Measurements from ENCODE around the gene KCNN2.
A peak's percentile ranks its signal among the peaks of the same experiment; 100 is the strongest.

KCNN2 gene

GRCh38 chr5:114362197-114362976 lies 517 bp downstream of the KCNN2 start:
- Histone ChIP-seq H3K23ac (ENCODE audit: low read length) (no peak overlapping the region), H3K4me2 (ENCODE audit: low read length) (peak overlapping the region; percentile 100), H3K4me3 (ENCODE audit: low read depth, low read length) (peak overlapping the region; percentile 85), H2AK5ac (ENCODE audit: low read length) (no peak overlapping the region), H4K12ac (ENCODE audit: low read depth, low read length) (no peak overlapping the region), H3K79me1 (ENCODE audit: low read length) (peaks cover 2% of the 10 kb centered on the region), H3K79me2 (ENCODE audit: control insufficient read depth, insufficient read depth, low read length, poor library complexity) (no peaks in the 10 kb centered on the region), H4K8ac (ENCODE audit: low read depth, low read length) (no peak overlapping the region), H2BK120ac (ENCODE audit: insufficient read depth, low read length, poor library complexity) (no peak overlapping the region), H3K4me1 (ENCODE audit: control insufficient read depth in 1 of 2, insufficient read depth in 2 of 2, low read length in 2 of 2) (peaks cover 8 to 11% of the 10 kb centered on the region in 2 experiments), H3K9me3 (ENCODE audit: insufficient read depth, low read depth, low read length) (no peaks in the 10 kb centered on the region), H2BK12ac (ENCODE audit: low read length) (no peak overlapping the region), H3K27me3 (ENCODE audit: insufficient read depth, low read length) (peaks cover 15% of the 10 kb centered on the region), H2BK5ac (ENCODE audit: low read depth, low read length, poor library complexity) (no peak overlapping the region), H3K4ac (ENCODE audit: low read depth, low read length) (no peak overlapping the region), H4K91ac (ENCODE audit: low read depth, low read length) (no peak overlapping the region), H3K9ac (ENCODE audit: low read length) (no peak overlapping the region), H3K27ac (ENCODE audit: low read depth, low read length) (no peak overlapping the region), H3K36me3 (ENCODE audit: control insufficient read depth in 1 of 2, insufficient read depth in 2 of 2, low read length in 2 of 2) (no peaks in the 10 kb centered on the region), H3K14ac (ENCODE audit: low read length) (no peak overlapping the region), H3K18ac (ENCODE audit: low read length) (no peak overlapping the region), H2AFZ (ENCODE audit: insufficient read depth, low read length, poor library complexity) (peak overlapping the region; percentile 82)
- peak in 1 of 2 donors; percentile 0 for DNase-seq
- WGBS (ENCODE audit: extremely low coverage, insufficient coverage, insufficient read length), result no CpG with 5 or more reads among the region's 87 CpGs

GRCh38 chr5:114362977-114363761 lies 1.3 kb downstream of the KCNN2 start:
- Histone ChIP-seq H2AK5ac (ENCODE audit: low read length) (no peak overlapping the region), H4K91ac (ENCODE audit: low read depth, low read length) (no peak overlapping the region), H2BK12ac (ENCODE audit: low read length) (no peak overlapping the region), H3K79me1 (ENCODE audit: low read length) (peaks cover 2% of the 10 kb centered on the region), H3K18ac (ENCODE audit: low read length) (no peak overlapping the region), H3K4me2 (ENCODE audit: low read length) (peak overlapping the region; percentile 100), H4K12ac (ENCODE audit: low read depth, low read length) (no peak overlapping the region), H2BK120ac (ENCODE audit: insufficient read depth, low read length, poor library complexity) (no peak overlapping the region), H2AFZ (ENCODE audit: insufficient read depth, low read length, poor library complexity) (no peak overlapping the region), H3K4ac (ENCODE audit: low read depth, low read length) (no peak overlapping the region), H3K14ac (ENCODE audit: low read length) (no peak overlapping the region), H3K4me3 (ENCODE audit: low read depth, low read length) (peak overlapping the region; percentile 85), H3K4me1 (ENCODE audit: control insufficient read depth in 1 of 2, insufficient read depth in 2 of 2, low read length in 2 of 2) (peaks cover 8 to 11% of the 10 kb centered on the region in 2 experiments), H3K9ac (ENCODE audit: low read length) (no peak overlapping the region), H4K8ac (ENCODE audit: low read depth, low read length) (no peak overlapping the region), H3K36me3 (ENCODE audit: control insufficient read depth in 1 of 2, insufficient read depth in 2 of 2, low read length in 2 of 2) (no peaks in the 10 kb centered on the region), H3K9me3 (ENCODE audit: insufficient read depth, low read depth, low read length) (no peaks in the 10 kb centered on the region), H3K23ac (ENCODE audit: low read length) (no peak overlapping the region), H3K79me2 (ENCODE audit: control insufficient read depth, insufficient read depth, low read length, poor library complexity) (no peaks in the 10 kb centered on the region), H2BK5ac (ENCODE audit: low read depth, low read length, poor library complexity) (no peak overlapping the region), H3K27me3 (ENCODE audit: insufficient read depth, low read length) (peaks cover 15% of the 10 kb centered on the region), H3K27ac (ENCODE audit: low read depth, low read length) (no peak overlapping the region)
- no CpG with 5 or more reads among the region's 62 CpGs for WGBS (ENCODE audit: extremely low coverage, insufficient coverage, insufficient read length)
- no peak for DNase-seq

- Histone ChIP-seq H3K79me2 (ENCODE audit: control insufficient read depth, insufficient read depth, low read length, poor library complexity) (no peaks in the 10 kb centered on the region), H2BK5ac (ENCODE audit: low read depth, low read length, poor library complexity) (no peak overlapping the region), H3K27me3 (ENCODE audit: insufficient read depth, low read length) (peaks cover 15% of the 10 kb centered on the region), H3K4me1 (ENCODE audit: control insufficient read depth in 1 of 2, insufficient read depth in 2 of 2, low read length in 2 of 2) (peaks cover 8 to 11% of the 10 kb centered on the region in 2 experiments), H4K8ac (ENCODE audit: low read depth, low read length) (no peak overlapping the region), H3K23ac (ENCODE audit: low read length) (no peak overlapping the region), H4K91ac (ENCODE audit: low read depth, low read length) (no peak overlapping the region), H3K36me3 (ENCODE audit: control insufficient read depth in 1 of 2, insufficient read depth in 2 of 2, low read length in 2 of 2) (no peaks in the 10 kb centered on the region), H3K4me3 (ENCODE audit: low read depth, low read length) (no peak overlapping the region), H2AFZ (ENCODE audit: insufficient read depth, low read length, poor library complexity) (no peak overlapping the region), H3K27ac (ENCODE audit: low read depth, low read length) (no peak overlapping the region), H2BK12ac (ENCODE audit: low read length) (no peak overlapping the region), H3K9me3 (ENCODE audit: insufficient read depth, low read depth, low read length) (no peaks in the 10 kb centered on the region), H3K4ac (ENCODE audit: low read depth, low read length) (no peak overlapping the region), H2BK120ac (ENCODE audit: insufficient read depth, low read length, poor library complexity) (no peak overlapping the region), H3K79me1 (ENCODE audit: low read length) (peaks cover 2% of the 10 kb centered on the region), H3K9ac (ENCODE audit: low read length) (no peak overlapping the region), H3K4me2 (ENCODE audit: low read length) (peak overlapping the region; percentile 100), H3K14ac (ENCODE audit: low read length) (no peak overlapping the region), H2AK5ac (ENCODE audit: low read length) (no peak overlapping the region), H3K18ac (ENCODE audit: low read length) (no peak overlapping the region), H4K12ac (ENCODE audit: low read depth, low read length) (no peak overlapping the region)
- DNase-seq, result no peak
- WGBS (ENCODE audit: extremely low coverage, insufficient coverage, insufficient read length), result no CpG with 5 or more reads among the region's 10 CpGs
Measured at GRCh38 chr5:114363837-114364236, 2.0 kb downstream of the KCNN2 start.

GRCh38 chr5:114367029-114367428 lies 5.2 kb downstream of the KCNN2 start:
- Histone ChIP-seq H2AFZ (ENCODE audit: insufficient read depth, low read length, poor library complexity) (no peak overlapping the region), H3K79me2 (ENCODE audit: control insufficient read depth, insufficient read depth, low read length, poor library complexity) (no peaks in the 10 kb centered on the region), H3K18ac (ENCODE audit: low read length) (no peak overlapping the region), H3K4me1 (ENCODE audit: control insufficient read depth in 1 of 2, insufficient read depth in 2 of 2, low read length in 2 of 2) (peaks cover 8% of the 10 kb centered on the region in 2 experiments), H2BK12ac (ENCODE audit: low read length) (no peak overlapping the region), H3K14ac (ENCODE audit: low read length) (no peak overlapping the region), H4K91ac (ENCODE audit: low read depth, low read length) (no peak overlapping the region), H3K4ac (ENCODE audit: low read depth, low read length) (no peak overlapping the region), H3K79me1 (ENCODE audit: low read length) (no peaks in the 10 kb centered on the region), H2AK5ac (ENCODE audit: low read length) (no peak overlapping the region), H3K23ac (ENCODE audit: low read length) (no peak overlapping the region), H4K12ac (ENCODE audit: low read depth, low read length) (no peak overlapping the region), H3K27ac (ENCODE audit: low read depth, low read length) (no peak overlapping the region), H3K4me2 (ENCODE audit: low read length) (no peak overlapping the region), H2BK5ac (ENCODE audit: low read depth, low read length, poor library complexity) (no peak overlapping the region), H3K9me3 (ENCODE audit: insufficient read depth, low read depth, low read length) (no peaks in the 10 kb centered on the region), H3K4me3 (ENCODE audit: low read depth, low read length) (no peak overlapping the region), H3K36me3 (ENCODE audit: control insufficient read depth in 1 of 2, insufficient read depth in 2 of 2, low read length in 2 of 2) (no peaks in the 10 kb centered on the region), H3K9ac (ENCODE audit: low read length) (no peak overlapping the region), H2BK120ac (ENCODE audit: insufficient read depth, low read length, poor library complexity) (no peak overlapping the region), H4K8ac (ENCODE audit: low read depth, low read length) (no peak overlapping the region), H3K27me3 (ENCODE audit: insufficient read depth, low read length) (peaks cover 15% of the 10 kb centered on the region)
- peak in 1 of 2 donors; percentile 9 for DNase-seq
- no CpG with 5 or more reads among the region's 2 CpGs for WGBS (ENCODE audit: extremely low coverage, insufficient coverage, insufficient read length)
